CD8-positive, alpha-beta memory T cell (primary cell): Measurements from ENCODE around the gene CFAP52. TPM values are rescaled to one million over a fixed set of nuclear protein-coding genes. Genes with fewer than 3 reads are reported as not detected.

Experiments
- CTCF ChIA-PET: fragments of 350-600 bp; sonication (Branson Sonifier 250); formaldehyde crosslinking; loops from one replicate; lab custom pipeline; 2021; ENCODE audit warnings: antibody characterized with exemption; lab: Charles Lee
- POLR2A ChIA-PET: fragments of 350-600 bp; sonication (Branson Sonifier 250); formaldehyde crosslinking; loops from one replicate; lab custom pipeline; 2021; ENCODE audit warnings: antibody characterized with exemption; lab: Charles Lee
- DNase-seq, 5 donors: peaks; one replicate each; pipeline versions ENCODE4 v3.0.0 to v3.0.0-alpha.2; 2020 to 2022; ENCODE audit warnings: mixed read lengths in 1 of 5
- H3K27ac ChIP-seq: one replicate; pipeline ENCODE4 v1.7.0; 2013; ENCODE audit warnings: low read depth, mild to moderate bottlenecking, low read length, moderate library complexity
- H3K27me3 ChIP-seq: 2 replicates; pipeline ENCODE4 v1.7.0; 2013; ENCODE audit warnings: low read length, mild to moderate bottlenecking; ENCODE audit not compliant: insufficient read depth, poor library complexity, severe bottlenecking
- H3K36me3 ChIP-seq: 2 replicates; pipeline ENCODE4 v1.7.0; 2013; ENCODE audit warnings: mild to moderate bottlenecking, low read length, moderate library complexity; ENCODE audit not compliant: insufficient read depth
- H3K4me1 ChIP-seq: 2 replicates; pipeline ENCODE4 v1.7.0; 2013; ENCODE audit warnings: mild to moderate bottlenecking, low read length, moderate library complexity; ENCODE audit not compliant: insufficient read depth
- H3K4me3 ChIP-seq: 2 replicates; pipeline ENCODE4 v1.7.0; 2013; ENCODE audit warnings: mild to moderate bottlenecking, low read length
- H3K9me3 ChIP-seq: 2 replicates; pipeline ENCODE4 v1.7.0; 2013; ENCODE audit warnings: mild to moderate bottlenecking, low read length
- H3K27ac Mint-ChIP-seq, 8 donors: one replicate each; pipeline ENCODE4 v1.8.0; 2020 to 2021; ENCODE audit warnings: mixed read lengths in 8 of 8, mild to moderate bottlenecking in 6 of 8, inconsistent platforms in 3 of 8, moderate library complexity in 3 of 8
- H3K27me3 Mint-ChIP-seq, 2 donors: one replicate each; pipeline ENCODE4 v1.8.0; 2020 to 2021; ENCODE audit warnings: mixed read lengths in 2 of 2, mild to moderate bottlenecking in 1 of 2, moderate library complexity in 1 of 2
- H3K36me3 Mint-ChIP-seq, 3 donors: one replicate each; pipeline ENCODE4 v1.8.0; 2020 to 2021; ENCODE audit warnings: mixed read lengths in 3 of 3, inconsistent platforms in 1 of 3, mild to moderate bottlenecking in 1 of 3
- H3K4me1 Mint-ChIP-seq, 3 donors: one replicate each; pipeline ENCODE4 v1.8.0; 2020 to 2021; ENCODE audit warnings: mixed read lengths in 3 of 3, inconsistent platforms in 1 of 3, mild to moderate bottlenecking in 1 of 3
- H3K4me3 Mint-ChIP-seq, 7 donors: one replicate each; pipeline ENCODE4 v1.8.0; 2020 to 2021; ENCODE audit warnings: mixed read lengths in 7 of 7, mild to moderate bottlenecking in 6 of 7, moderate library complexity in 4 of 7, inconsistent platforms in 2 of 7
- H3K9me3 Mint-ChIP-seq, 5 donors: one replicate each; pipeline ENCODE4 v1.8.0; 2020 to 2022; ENCODE audit warnings: mixed read lengths in 5 of 5, mild to moderate bottlenecking in 3 of 5, moderate library complexity in 2 of 5, inconsistent platforms in 1 of 5
- polyA plus RNA-seq: library from polyadenylated mRNA; unstranded; fragments of 300-500 nt; fragmentation: Illumina TruSeq; gene quantifications from one replicate; pipeline ENCODE4 v1.2.3, GENCODE V29; 2021
- total RNA-seq, 2 experiments: library from RNA; stranded (reverse); gene quantifications; one replicate each; pipeline ENCODE4 v1.2.3, GENCODE V29; 2021

Gene CFAP52
- not detected for total RNA-seq
- polyA plus RNA-seq: not detected

- peaks cover 0 to 2% of the 10 kb centered on the region in 2 donors for H3K27me3 Mint-ChIP-seq
- Histone ChIP-seq H3K27ac (peak within 1 kb of the TSS; percentile 55), H3K4me1 (peaks cover 12% of the 10 kb centered on the region), H3K36me3 (no peaks in the 10 kb centered on the region), H3K9me3 (no peaks in the 10 kb centered on the region), H3K27me3 (no peaks in the 10 kb centered on the region), H3K4me3 (peak within 1 kb of the TSS; percentile 91)
- H3K4me1 Mint-ChIP-seq: peaks cover 28 to 46% (median 45%) of the 10 kb centered on the region in 3 donors
- peak within 1 kb of the TSS; percentile 84 to 96 (median 88) for H3K27ac Mint-ChIP-seq
- CTCF ChIA-PET: interaction anchor here (0.7 to 1.9 kb wide), 5 partner anchors 10 to 89 kb away, joined by 3 to 6 read pairs (median 3); no protein-coding TSS in a partner anchor
- H3K4me3 Mint-ChIP-seq: peak within 1 kb of the TSS; percentile 98 to 100 (median 99)
- no peaks in the 10 kb centered on the region for H3K9me3 Mint-ChIP-seq
- peaks cover 0 to 10% (median 0%) of the 10 kb centered on the region in 3 donors for H3K36me3 Mint-ChIP-seq
- POLR2A ChIA-PET: no interaction called here
- peak; percentile 57 to 83 (median 71) for DNase-seq
Measured at GRCh38 chr17:9576521-9577372, at the start of gene CFAP52. CFAP52 (plus strand) TSS chr17:9576642; CDS start chr17:9576696, 54 bp downstream.

GRCh38 chr17:9527788-9528187, 48.7 kb upstream of the CFAP52 start:
- CTCF ChIA-PET: no interaction called here
- Mint-ChIP-seq H3K4me3 (no peak overlapping the region), H3K36me3 (peaks cover 0 to 9% (median 6%) of the 10 kb centered on the region in 3 donors), H3K27me3 (peaks cover 0 to 1% of the 10 kb centered on the region in 2 donors), H3K9me3 (no peaks in the 10 kb centered on the region), H3K4me1 (peaks cover 0 to 2% (median 0%) of the 10 kb centered on the region in 3 donors), H3K27ac (no peak overlapping the region)
- DNase-seq: no peak
- H3K4me1 ChIP-seq: no peaks in the 10 kb centered on the region
- H3K36me3 ChIP-seq: no peaks in the 10 kb centered on the region
- no peaks in the 10 kb centered on the region for H3K27me3 ChIP-seq
- POLR2A ChIA-PET: no interaction called here
- no peak overlapping the region for H3K4me3 ChIP-seq
- no peaks in the 10 kb centered on the region for H3K9me3 ChIP-seq
- H3K27ac ChIP-seq: no peak overlapping the region

GRCh38 chr17:9529033-9529700, 47.3 kb upstream of the CFAP52 start:
- H3K4me1 Mint-ChIP-seq: peaks cover 0 to 2% (median 0%) of the 10 kb centered on the region in 3 donors
- no peak overlapping the region for H3K4me3 Mint-ChIP-seq
- no peaks in the 10 kb centered on the region for H3K4me1 ChIP-seq
- no peak overlapping the region for H3K4me3 ChIP-seq
- ChIA-PET CTCF (no interaction called here), POLR2A (no interaction called here)
- no peaks in the 10 kb centered on the region for H3K9me3 ChIP-seq
- H3K27me3 Mint-ChIP-seq: peaks cover 0 to 1% of the 10 kb centered on the region in 2 donors
- no peaks in the 10 kb centered on the region for H3K9me3 Mint-ChIP-seq
- no peak overlapping the region for H3K27ac ChIP-seq
- H3K27me3 ChIP-seq: no peaks in the 10 kb centered on the region
- DNase-seq: no peak
- peak overlapping the region in 1 of 8 donors; percentile 34 for H3K27ac Mint-ChIP-seq
- H3K36me3 Mint-ChIP-seq: peaks cover 0 to 12% (median 6%) of the 10 kb centered on the region in 3 donors
- H3K36me3 ChIP-seq: no peaks in the 10 kb centered on the region

- no peaks in the 10 kb centered on the region for H3K9me3 ChIP-seq
- DNase-seq: no peak
- POLR2A ChIA-PET: no interaction called here
- H3K36me3 ChIP-seq: no peaks in the 10 kb centered on the region
- H3K27ac ChIP-seq: no peak overlapping the region
- no peaks in the 10 kb centered on the region for H3K27me3 ChIP-seq
- no peaks in the 10 kb centered on the region for H3K4me1 ChIP-seq
- Mint-ChIP-seq H3K27ac (peak overlapping the region in 2 of 8 donors; percentile 33 to 52), H3K27me3 (peaks cover 0 to 1% of the 10 kb centered on the region in 2 donors), H3K4me3 (no peak overlapping the region), H3K4me1 (no peaks in the 10 kb centered on the region), H3K36me3 (peaks cover 0 to 9% (median 3%) of the 10 kb centered on the region in 3 donors), H3K9me3 (no peaks in the 10 kb centered on the region)
- CTCF ChIA-PET: interaction anchor here (1.5 kb wide), 1 partner anchor 11 kb away, joined by 4 read pairs; no protein-coding TSS in a partner anchor
- H3K4me3 ChIP-seq: no peak overlapping the region
Measured at GRCh38 chr17:9531034-9531433, 45.4 kb upstream of the CFAP52 start.

- no peaks in the 10 kb centered on the region for H3K9me3 ChIP-seq
- CTCF ChIA-PET: no interaction called here
- no peaks in the 10 kb centered on the region for H3K27me3 ChIP-seq
- no peaks in the 10 kb centered on the region for H3K36me3 ChIP-seq
- H3K27me3 Mint-ChIP-seq: peaks cover 0 to 1% of the 10 kb centered on the region in 2 donors
- no peak overlapping the region for H3K4me3 Mint-ChIP-seq
- POLR2A ChIA-PET: no interaction called here
- no peaks in the 10 kb centered on the region for H3K9me3 Mint-ChIP-seq
- no peaks in the 10 kb centered on the region for H3K4me1 Mint-ChIP-seq
- H3K4me3 ChIP-seq: no peak overlapping the region
- no peaks in the 10 kb centered on the region for H3K4me1 ChIP-seq
- H3K27ac Mint-ChIP-seq: no peak overlapping the region
- H3K36me3 Mint-ChIP-seq: peaks cover 0 to 9% (median 3%) of the 10 kb centered on the region in 3 donors
- H3K27ac ChIP-seq: no peak overlapping the region
- no peak for DNase-seq
Measured at GRCh38 chr17:9532715-9533114, 43.7 kb upstream of the CFAP52 start.

- Histone ChIP-seq H3K27me3 (no peaks in the 10 kb centered on the region), H3K4me3 (no peak overlapping the region), H3K36me3 (no peaks in the 10 kb centered on the region), H3K9me3 (no peaks in the 10 kb centered on the region), H3K4me1 (no peaks in the 10 kb centered on the region), H3K27ac (no peak overlapping the region)
- Mint-ChIP-seq H3K4me3 (no peak overlapping the region), H3K4me1 (peaks cover 0 to 4% (median 0%) of the 10 kb centered on the region in 3 donors), H3K36me3 (peaks cover 0 to 9% (median 7%) of the 10 kb centered on the region in 3 donors), H3K27me3 (peaks cover 0 to 1% of the 10 kb centered on the region in 2 donors), H3K27ac (no peak overlapping the region), H3K9me3 (no peaks in the 10 kb centered on the region)
- ChIA-PET CTCF (interaction anchor here (0.5 kb wide), 1 partner anchor 73 kb away, joined by 3 read pairs; no protein-coding TSS in a partner anchor), POLR2A (no interaction called here)
- DNase-seq: no peak
Measured at GRCh38 chr17:9533441-9533840, 43.0 kb upstream of the CFAP52 start.

- H3K4me1 Mint-ChIP-seq: peaks cover 0 to 4% (median 2%) of the 10 kb centered on the region in 3 donors
- H3K9me3 Mint-ChIP-seq: no peaks in the 10 kb centered on the region
- no peak overlapping the region for H3K4me3 Mint-ChIP-seq
- peaks cover 7 to 21% (median 17%) of the 10 kb centered on the region in 3 donors for H3K36me3 Mint-ChIP-seq
- Histone ChIP-seq H3K9me3 (no peaks in the 10 kb centered on the region), H3K27ac (no peak overlapping the region), H3K36me3 (no peaks in the 10 kb centered on the region), H3K4me3 (no peak overlapping the region), H3K4me1 (no peaks in the 10 kb centered on the region), H3K27me3 (no peaks in the 10 kb centered on the region)
- no peak for DNase-seq
- H3K27me3 Mint-ChIP-seq: no peaks in the 10 kb centered on the region
- POLR2A ChIA-PET: no interaction called here
- CTCF ChIA-PET: no interaction called here
- H3K27ac Mint-ChIP-seq: no peak overlapping the region
Measured at GRCh38 chr17:9536061-9536460, 40.4 kb upstream of the CFAP52 start.
